GM18502 (cell line): ENCODE data around the gene ARHGEF1.

Experiments used
- ATAC-seq: cut with Tn5 transposase; IDR thresholded peaks from one replicate; pipeline ENCODE4 v1.9.1; 2021; ENCODE audit warnings: mild to moderate bottlenecking; ENCODE audit not compliant: unreplicated experiment, poor library complexity

Gene ARHGEF1

GRCh38 chr19:41915776-41916414 lies 32.9 kb downstream of the ARHGEF1 start:
- ATAC-seq: no peak

GRCh38 chr19:41917676-41918075 lies 34.7 kb downstream of the ARHGEF1 start:
- ATAC-seq: no peak

- no peak for ATAC-seq
These were observed 35.1 kb downstream of the ARHGEF1 start for GRCh38 chr19:41918095-41918494.

GRCh38 chr19:41918653-41919244 lies 35.8 kb downstream of the ARHGEF1 start:
- ATAC-seq: no peak

GRCh38 chr19:41919948-41920712 lies 37.1 kb downstream of the ARHGEF1 start:
- ATAC-seq: no peak

- ATAC-seq: no peak
These were observed 38.0 kb downstream of the ARHGEF1 start for GRCh38 chr19:41920882-41921576.

- no peak for ATAC-seq
These were observed 38.9 kb downstream of the ARHGEF1 start for GRCh38 chr19:41921577-41922576.

- no peak for ATAC-seq
These were observed 39.6 kb downstream of the ARHGEF1 start for GRCh38 chr19:41922585-41922984.

- ATAC-seq: no peak
These were observed 40.2 kb downstream of the ARHGEF1 start for GRCh38 chr19:41923045-41923788.

- ATAC-seq: no peak
These were observed 41.5 kb downstream of the ARHGEF1 start for GRCh38 chr19:41924151-41925145.

- ATAC-seq: no peak
These were observed 42.4 kb downstream of the ARHGEF1 start for GRCh38 chr19:41925208-41926003.

- no peak for ATAC-seq
These were observed 43.2 kb downstream of the ARHGEF1 start for GRCh38 chr19:41926028-41926762.

- no peak for ATAC-seq
These were observed 43.9 kb downstream of the ARHGEF1 start for GRCh38 chr19:41926763-41927496.

GRCh38 chr19:41927497-41928192 lies 44.7 kb downstream of the ARHGEF1 start:
- no peak for ATAC-seq

- ATAC-seq: no peak
These were observed 45.3 kb downstream of the ARHGEF1 start, which contains the start of gene ERFL for GRCh38 chr19:41928221-41928683. Gene ERFL (minus strand): TSS chr19:41928449. CDS start chr19:41912919, 15,530 bp downstream.
